Uterus (tissue), 4 donors: ENCODE results near the gene MINK1. TPM values are rescaled to one million over a fixed set of nuclear protein-coding genes. Genes with fewer than 3 reads are reported as not detected.
"Not testable (repeated sequence)": the region's sequence is repeated elsewhere in the genome, so short reads cannot be mapped to it uniquely, and the experiment has no call there.

Experiments
- DNase-seq, 2 donors: peaks; one replicate each; pipeline ENCODE4 v3.0.0-alpha.2; 2019 to 2020
- H3K27ac ChIP-seq, 2 donors: fragments of 200-600 bp; sonication (generic); 1 replicate in 1 of 2; 2 replicates in 1 of 2; pipeline ENCODE4 v1.5.1; 2016 to 2018
- H3K27me3 ChIP-seq, 2 donors: fragments of 200-600 bp; sonication (generic); one replicate each; pipeline ENCODE4 v1.5.1; 2018 to 2019; ENCODE audit warnings: control low read depth in 1 of 2
- H3K36me3 ChIP-seq, 2 donors: fragments of 200-600 bp; sonication (generic); one replicate each; pipeline ENCODE4 v1.5.1; 2019; ENCODE audit warnings: control low read depth in 1 of 2
- H3K4me1 ChIP-seq, 2 donors: fragments of 200-600 bp; sonication (generic); one replicate each; pipeline ENCODE4 v1.5.1; 2018 to 2019; ENCODE audit warnings: control low read depth in 1 of 2
- H3K4me3 ChIP-seq, 2 donors: fragments of 200-600 bp; sonication (generic); 1 replicate in 1 of 2; 2 replicates in 1 of 2; pipeline ENCODE4 v1.5.1; 2018 to 2019; ENCODE audit warnings: mild to moderate bottlenecking in 1 of 2
- H3K9me3 ChIP-seq, 2 donors: fragments of 200-600 bp; sonication (generic); one replicate each; pipeline ENCODE4 v1.5.1; 2019; ENCODE audit warnings: control low read depth in 1 of 2
- POLR2A ChIP-seq, 2 donors: fragments of 450-650 bp; IDR thresholded peaks; one replicate each; pipeline ENCODE4 v1.6.1; 2016; ENCODE audit warnings: antibody characterized with exemption in 2 of 2, mild to moderate bottlenecking in 1 of 2, moderate library complexity in 1 of 2
- intact Hi-C: fragments of 100-400 bp; cut with DNase I; formaldehyde crosslinking; loops from one replicate; pipeline ENCODE4 v1.15.1; 2023; ENCODE audit warnings: low total_unique reads
- total RNA-seq, 4 donors: library from RNA; depleted of rRNA in 3 of 4; stranded (reverse); fragments of >200 nt in 3 of 4; gene quantifications; one replicate each; pipeline versions ENCODE4 v1.1.0 to v1.2.4, GENCODE V29; 2014 to 2023
- TF ChIP-seq, protein P1 (sequence below), 4 experiments: fragments of 200-600 bp in 2 of 4; fragments of 450-650 bp in 2 of 4; sonication (generic) in 2 of 4; IDR thresholded peaks; one replicate each; pipeline ENCODE4 v1.5.1; 2016 to 2019; ENCODE audit warnings: antibody characterized with exemption in 4 of 4, mild to moderate bottlenecking in 2 of 4, moderate library complexity in 1 of 4
- donor health status: DM: yes; HTN: yes; CAD: no.

MINK1 gene
- total RNA-seq, 4 donors from 2014 or later: 17.9 to 99.2 (median 27.9) TPM

DNA sequence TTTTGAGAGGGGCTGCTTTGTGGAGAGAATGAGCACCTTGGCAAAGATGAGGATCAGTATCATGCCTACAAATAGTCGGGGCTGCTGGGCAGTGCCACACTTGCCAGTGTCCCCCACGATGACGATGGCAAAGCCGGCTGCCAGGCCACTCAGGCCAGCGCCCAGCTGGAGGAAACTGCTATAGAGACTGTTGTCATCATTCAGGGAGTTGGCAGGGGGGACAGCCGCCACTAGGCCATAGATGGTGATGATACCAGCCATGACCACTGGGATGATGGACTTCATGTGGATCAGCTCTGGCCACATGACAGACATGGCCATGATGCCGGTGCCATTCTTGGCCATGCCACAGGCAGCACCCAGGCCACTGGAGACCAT, 23.8 kb downstream of the MINK1 start:
- no peaks in the 10 kb centered on the region for H3K36me3 ChIP-seq
- H3K27me3 ChIP-seq: no peaks in the 10 kb centered on the region
- H3K27ac ChIP-seq: no peak overlapping the region
- no peak overlapping the region for H3K4me3 ChIP-seq
- no peak for DNase-seq
- intact Hi-C loops: no loop called here
- TF ChIP-seq, protein P1, sequence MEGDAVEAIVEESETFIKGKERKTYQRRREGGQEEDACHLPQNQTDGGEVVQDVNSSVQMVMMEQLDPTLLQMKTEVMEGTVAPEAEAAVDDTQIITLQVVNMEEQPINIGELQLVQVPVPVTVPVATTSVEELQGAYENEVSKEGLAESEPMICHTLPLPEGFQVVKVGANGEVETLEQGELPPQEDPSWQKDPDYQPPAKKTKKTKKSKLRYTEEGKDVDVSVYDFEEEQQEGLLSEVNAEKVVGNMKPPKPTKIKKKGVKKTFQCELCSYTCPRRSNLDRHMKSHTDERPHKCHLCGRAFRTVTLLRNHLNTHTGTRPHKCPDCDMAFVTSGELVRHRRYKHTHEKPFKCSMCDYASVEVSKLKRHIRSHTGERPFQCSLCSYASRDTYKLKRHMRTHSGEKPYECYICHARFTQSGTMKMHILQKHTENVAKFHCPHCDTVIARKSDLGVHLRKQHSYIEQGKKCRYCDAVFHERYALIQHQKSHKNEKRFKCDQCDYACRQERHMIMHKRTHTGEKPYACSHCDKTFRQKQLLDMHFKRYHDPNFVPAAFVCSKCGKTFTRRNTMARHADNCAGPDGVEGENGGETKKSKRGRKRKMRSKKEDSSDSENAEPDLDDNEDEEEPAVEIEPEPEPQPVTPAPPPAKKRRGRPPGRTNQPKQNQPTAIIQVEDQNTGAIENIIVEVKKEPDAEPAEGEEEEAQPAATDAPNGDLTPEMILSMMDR (IDR thresholded peaks at IDR 0.05): no peak
- no peak for TF ChIP-seq POLR2A (IDR thresholded peaks at IDR 0.05)
- peaks cover 0 to 5% of the 10 kb centered on the region in 2 donors for H3K4me1 ChIP-seq
- no peaks in the 10 kb centered on the region for H3K9me3 ChIP-seq

- H3K36me3 ChIP-seq, H3K4me1 ChIP-seq, DNase-seq, intact Hi-C loops, H3K9me3 ChIP-seq, H3K4me3 ChIP-seq, H3K27me3 ChIP-seq: not testable (repeated sequence)
- peak overlapping the region; percentile 47 to 74 for H3K27ac ChIP-seq
Observed at GRCh38 chr17:4857347-4857746, 24.2 kb downstream of the MINK1 start.

DNA sequence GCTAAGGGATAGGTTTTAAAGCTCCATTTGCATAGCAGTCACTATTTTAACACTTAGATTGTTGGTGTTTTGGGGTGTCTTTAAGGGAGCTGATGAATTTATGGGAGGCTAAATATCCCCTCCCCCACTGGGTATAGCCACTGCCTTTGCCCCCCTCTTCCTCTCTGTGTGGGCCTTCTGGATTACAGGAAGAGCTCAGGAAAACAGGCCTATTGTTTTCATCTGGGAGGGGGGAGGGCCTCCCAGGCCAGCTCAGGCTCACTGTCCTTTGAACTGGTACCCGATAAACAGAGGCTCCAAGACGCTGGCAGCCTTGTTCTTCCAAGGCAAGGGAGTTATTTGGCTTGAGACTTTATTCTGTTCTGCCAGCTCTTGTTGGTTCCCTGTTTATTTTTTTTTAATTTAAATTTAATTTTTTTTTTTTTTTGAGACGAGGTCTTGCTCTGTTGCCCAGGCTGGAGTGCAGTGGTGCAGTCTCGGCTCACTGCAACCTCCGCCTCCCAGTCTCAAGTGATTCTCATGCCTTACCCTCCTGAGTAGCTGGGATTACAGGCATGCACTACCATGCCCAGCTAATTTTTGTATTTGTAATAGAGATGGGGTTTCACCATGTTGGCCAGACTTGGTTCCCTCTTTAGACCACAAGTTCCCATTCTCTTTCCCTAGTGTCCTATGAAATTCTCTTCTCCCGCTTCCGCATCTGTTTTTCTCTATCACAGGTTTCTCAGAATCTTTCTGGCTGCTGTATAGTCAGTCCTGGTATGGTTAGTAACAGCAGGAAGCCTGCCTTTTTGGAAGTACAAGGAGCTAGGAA, 25.1 kb downstream of the MINK1 start:
- peak in 1 of 2 donors; percentile 39 for DNase-seq
- Histone ChIP-seq H3K27me3 (no peaks in the 10 kb centered on the region), H3K4me1 (peaks cover 0 to 5% of the 10 kb centered on the region in 2 donors), H3K27ac (peak overlapping the region; percentile 47 to 74), H3K4me3 (no peak overlapping the region), H3K36me3 (no peaks in the 10 kb centered on the region), H3K9me3 (no peaks in the 10 kb centered on the region)
- intact Hi-C loops: no loop called here
- no peak for TF ChIP-seq POLR2A (IDR thresholded peaks at IDR 0.05)
- TF ChIP-seq, protein P1 (IDR thresholded peaks at IDR 0.05): no peak

DNA sequence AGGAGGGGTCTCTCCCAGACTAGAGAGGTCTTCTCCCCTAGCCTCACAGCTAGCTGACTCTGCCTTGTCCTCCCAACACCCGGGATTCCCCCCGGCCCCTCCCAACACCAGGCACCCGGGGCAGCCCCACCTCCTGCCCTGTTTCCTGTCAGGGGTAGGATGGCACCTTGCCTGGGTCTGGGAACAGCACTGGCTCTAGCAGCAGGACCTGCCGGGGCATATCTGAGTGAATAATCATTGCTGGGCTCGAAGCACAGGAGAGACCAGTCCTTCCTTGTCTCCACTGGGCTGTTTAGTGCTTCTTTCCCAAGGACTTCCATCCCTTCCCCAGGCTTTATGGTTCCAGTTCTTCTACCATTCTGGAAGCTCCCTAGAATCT, 25.7 kb downstream of the MINK1 start:
- peak overlapping the region; percentile 24 to 55 for H3K27ac ChIP-seq
- peak in 1 of 2 donors; percentile 43 for DNase-seq
- H3K4me3 ChIP-seq: no peak overlapping the region
- H3K36me3 ChIP-seq: no peaks in the 10 kb centered on the region
- H3K9me3 ChIP-seq: no peaks in the 10 kb centered on the region
- TF ChIP-seq, protein P1 (IDR thresholded peaks at IDR 0.05): no peak
- TF ChIP-seq POLR2A (IDR thresholded peaks at IDR 0.05): no peak
- peaks cover 0 to 5% of the 10 kb centered on the region in 2 donors for H3K4me1 ChIP-seq
- intact Hi-C loops: no loop called here
- H3K27me3 ChIP-seq: no peaks in the 10 kb centered on the region

DNA sequence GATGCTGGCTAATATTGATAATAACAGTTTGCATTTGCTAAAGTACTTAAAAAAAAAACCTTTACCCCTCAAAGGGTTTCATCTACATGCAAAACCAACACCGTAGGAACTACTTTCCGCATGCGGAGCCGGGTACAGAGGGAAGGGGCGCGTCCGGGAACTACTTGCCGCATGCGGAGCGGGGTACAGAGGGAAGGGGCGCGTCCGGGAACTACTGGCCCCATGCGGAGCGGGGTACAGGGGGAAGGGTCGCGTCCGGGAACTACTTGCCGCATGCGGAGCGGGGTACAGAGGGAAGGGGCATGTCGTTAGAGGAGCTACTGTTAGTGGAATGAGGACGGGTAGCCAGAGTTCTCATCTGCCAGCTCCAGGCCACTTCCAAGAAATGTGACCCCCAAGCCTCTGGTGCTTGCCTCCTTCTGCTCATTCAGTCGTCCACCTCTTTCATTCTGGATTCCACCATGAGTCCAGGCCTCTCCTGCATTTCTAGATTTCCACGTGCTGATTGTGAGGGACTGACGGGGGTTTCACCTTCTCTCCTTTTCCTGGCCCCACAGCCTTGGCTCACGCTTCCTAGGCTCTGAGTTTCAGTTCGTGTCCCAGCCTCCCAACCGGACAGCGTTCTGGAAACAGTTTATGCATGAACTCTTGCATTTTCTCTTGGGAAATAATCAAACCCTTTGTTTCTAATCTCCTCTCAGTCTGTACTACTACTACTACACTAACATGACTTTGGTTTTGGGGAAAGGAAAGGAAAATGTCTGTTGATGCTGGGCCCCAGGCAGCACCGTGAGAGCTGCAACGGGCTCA, 26.9 kb downstream of the MINK1 start:
- H3K4me3 ChIP-seq: no peak overlapping the region
- H3K27ac ChIP-seq: peak overlapping the region in 1 of 2 donors; percentile 55
- H3K4me1 ChIP-seq: peaks cover 0 to 5% of the 10 kb centered on the region in 2 donors
- TF ChIP-seq POLR2A (IDR thresholded peaks at IDR 0.05): no peak
- TF ChIP-seq, protein P1 (IDR thresholded peaks at IDR 0.05): no peak
- no peaks in the 10 kb centered on the region for H3K27me3 ChIP-seq
- no peaks in the 10 kb centered on the region for H3K9me3 ChIP-seq
- DNase-seq: no peak
- intact Hi-C loops: no loop called here
- no peaks in the 10 kb centered on the region for H3K36me3 ChIP-seq
